PC-9 (cell line): ENCODE results near the gene GTF2IRD1.

Experiments used
- EZH2 ChIP-seq: fragments of 200-600 bp; sonication (generic); IDR thresholded peaks from 2 replicates; pipeline ENCODE4 v1.8.0; 2017; ENCODE audit warnings: antibody characterized with exemption, low read depth
- TF ChIP-seq, protein P1 (sequence below): fragments of 200-600 bp; sonication (generic); conservative IDR thresholded peaks from 2 replicates; pipeline ENCODE4 v1.6.1; 2017; ENCODE audit warnings: mixed run types, antibody characterized with exemption, mild to moderate bottlenecking, moderate library complexity

- TF ChIP-seq, protein P1, sequence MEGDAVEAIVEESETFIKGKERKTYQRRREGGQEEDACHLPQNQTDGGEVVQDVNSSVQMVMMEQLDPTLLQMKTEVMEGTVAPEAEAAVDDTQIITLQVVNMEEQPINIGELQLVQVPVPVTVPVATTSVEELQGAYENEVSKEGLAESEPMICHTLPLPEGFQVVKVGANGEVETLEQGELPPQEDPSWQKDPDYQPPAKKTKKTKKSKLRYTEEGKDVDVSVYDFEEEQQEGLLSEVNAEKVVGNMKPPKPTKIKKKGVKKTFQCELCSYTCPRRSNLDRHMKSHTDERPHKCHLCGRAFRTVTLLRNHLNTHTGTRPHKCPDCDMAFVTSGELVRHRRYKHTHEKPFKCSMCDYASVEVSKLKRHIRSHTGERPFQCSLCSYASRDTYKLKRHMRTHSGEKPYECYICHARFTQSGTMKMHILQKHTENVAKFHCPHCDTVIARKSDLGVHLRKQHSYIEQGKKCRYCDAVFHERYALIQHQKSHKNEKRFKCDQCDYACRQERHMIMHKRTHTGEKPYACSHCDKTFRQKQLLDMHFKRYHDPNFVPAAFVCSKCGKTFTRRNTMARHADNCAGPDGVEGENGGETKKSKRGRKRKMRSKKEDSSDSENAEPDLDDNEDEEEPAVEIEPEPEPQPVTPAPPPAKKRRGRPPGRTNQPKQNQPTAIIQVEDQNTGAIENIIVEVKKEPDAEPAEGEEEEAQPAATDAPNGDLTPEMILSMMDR, result no peak
- TF ChIP-seq EZH2, result no peak
Observed at GRCh38 chr7:74404388-74404700, 49.4 kb upstream of the GTF2IRD1 start.
